Measurements from ENCODE around the gene ZNF324. TPM values are rescaled to one million over a fixed set of nuclear protein-coding genes. Genes with fewer than 3 reads are reported as not detected.

ZNF324 gene
- total RNA-seq, 1 experiment from 2014 or later = 8.1 TPM

- Histone ChIP-seq H3K9me2 (ENCODE audit: insufficient read depth) (no peaks in the 10 kb centered on the region), H3K27me3 (ENCODE audit: insufficient read depth, low read depth) (no peaks in the 10 kb centered on the region), H3K79me2 (ENCODE audit: low read depth) (no peaks in the 10 kb centered on the region), H3K4me2 (no peak overlapping the region), H3K9me3 (ENCODE audit: insufficient read depth, low read depth) (no peaks in the 10 kb centered on the region; the same call in 1 of the 2 replicates), H3K27ac (no peak overlapping the region), H3K4me3 (no peak overlapping the region), H4K20me1 (ENCODE audit: insufficient read depth) (no peaks in the 10 kb centered on the region), H3K36me3 (ENCODE audit: low read depth) (no peaks in the 10 kb centered on the region), H3F3A (ENCODE audit: insufficient read depth, low read depth) (no peaks in the 10 kb centered on the region), H3K4me1 (replicated peaks; ENCODE audit: insufficient read depth) (0 out of 2 replicates have a peak, but pooled peaks cover 5% of the 10 kb centered on the region), H2AFZ (no peak overlapping the region)
- no peak for TF ChIP-seq CTCF (conservative IDR thresholded peaks at IDR 0.05)
- no peak for TF ChIP-seq EZH2 (IDR thresholded peaks at IDR 0.05; ENCODE audit: low read depth)
- BruUV-seq (replicated peaks) = no TSS peak
- ChIA-PET CTCF (no interaction called here), POLR2A (ENCODE audit: unreplicated experiment) (no interaction called here)
- intact Hi-C loops (cut with micrococcal nuclease; ENCODE audit: unreplicated experiment) = loop anchor here (5.0 kb wide), 1 partner anchor 91 kb away; the partner anchor contains the start of gene ZNF497
- DNase-seq = no peak
Measured at GRCh38 chr19:58453743-58454142, 13.1 kb upstream of the ZNF324 start.

GRCh38 chr19:58455306-58455705 lies 11.6 kb upstream of the ZNF324 start:
- POLR2A ChIA-PET (ENCODE audit: unreplicated experiment) = no interaction called here
- CTCF ChIA-PET = no interaction called here

GRCh38 chr19:58456111-58456510 lies 10.8 kb upstream of the ZNF324 start:
- CTCF ChIA-PET = no interaction called here
- Histone ChIP-seq H3K9me3 (ENCODE audit: insufficient read depth, low read depth) (no peaks in the 10 kb centered on the region), H3K27me3 (ENCODE audit: insufficient read depth, low read depth) (no peaks in the 10 kb centered on the region), H2AFZ (no peak overlapping the region), H4K20me1 (ENCODE audit: insufficient read depth) (no peaks in the 10 kb centered on the region), H3K9me2 (ENCODE audit: insufficient read depth) (no peaks in the 10 kb centered on the region), H3F3A (ENCODE audit: insufficient read depth, low read depth) (no peaks in the 10 kb centered on the region), H3K79me2 (ENCODE audit: low read depth) (no peaks in the 10 kb centered on the region), H3K27ac (no peak overlapping the region), H3K4me1 (replicated peaks; ENCODE audit: insufficient read depth) (no peaks in the 10 kb centered on the region), H3K36me3 (ENCODE audit: low read depth) (no peaks in the 10 kb centered on the region), H3K4me3 (no peak overlapping the region), H3K4me2 (no peak overlapping the region)
- intact Hi-C loops (cut with micrococcal nuclease; ENCODE audit: unreplicated experiment) = no loop called here
- POLR2A ChIA-PET (ENCODE audit: unreplicated experiment) = no interaction called here
- BruUV-seq (replicated peaks) = no TSS peak
- TF ChIP-seq CTCF (conservative IDR thresholded peaks at IDR 0.05) = no peak
- no peak for TF ChIP-seq EZH2 (IDR thresholded peaks at IDR 0.05; ENCODE audit: low read depth)
- DNase-seq = no peak

More at GRCh38 chr19:58455306-58455705, 11.6 kb upstream of the ZNF324 start:
- Histone ChIP-seq H4K20me1 (ENCODE audit: insufficient read depth) (no peaks in the 10 kb centered on the region), H3K9me2 (ENCODE audit: insufficient read depth) (no peaks in the 10 kb centered on the region), H3K4me3 (no peak overlapping the region), H3K9me3 (ENCODE audit: insufficient read depth, low read depth) (no peaks in the 10 kb centered on the region), H3F3A (ENCODE audit: insufficient read depth, low read depth) (no peaks in the 10 kb centered on the region), H3K27me3 (ENCODE audit: insufficient read depth, low read depth) (no peaks in the 10 kb centered on the region), H3K27ac (no peak overlapping the region), H2AFZ (no peak overlapping the region), H3K4me2 (no peak overlapping the region), H3K36me3 (ENCODE audit: low read depth) (no peaks in the 10 kb centered on the region), H3K4me1 (replicated peaks; ENCODE audit: insufficient read depth) (0 out of 2 replicates have a peak, but pooled peaks cover 5% of the 10 kb centered on the region), H3K79me2 (ENCODE audit: low read depth) (no peaks in the 10 kb centered on the region)
- DNase-seq = no peak
- intact Hi-C loops (cut with micrococcal nuclease; ENCODE audit: unreplicated experiment) = no loop called here
- TF ChIP-seq EZH2 (IDR thresholded peaks at IDR 0.05; ENCODE audit: low read depth) (no peak), CTCF (conservative IDR thresholded peaks at IDR 0.05) (no peak)
- BruUV-seq (replicated peaks) = no TSS peak

All from PC-9 (cell line).